Smooth muscle cell (in vitro differentiated cells): ENCODE measurements around the gene UNC13C. TPM values are rescaled to one million over a fixed set of nuclear protein-coding genes. Genes with fewer than 3 reads are reported as not detected.
"Not testable (repeated sequence)": the region's sequence is repeated elsewhere in the genome, so short reads cannot be mapped to it uniquely, and the experiment has no call there.

ENCODE experiments used
- DNase-seq: peaks from one replicate; lab custom pipeline; 2025; ENCODE audit not compliant: unreplicated experiment; lab: John Stamatoyannopoulos, UW
- H2AFZ ChIP-seq: fragments of 200-600 bp; sonication (generic); 2 replicates; pipeline ENCODE4 v1.6.0; 2016; ENCODE audit warnings: antibody characterized with exemption, low read depth, mild to moderate bottlenecking
- H3F3A ChIP-seq: fragments of 200-600 bp; sonication (generic); 2 replicates; pipeline ENCODE4 v1.6.0; 2017; ENCODE audit warnings: antibody characterized with exemption, low read depth
- H3K27ac ChIP-seq: fragments of 200-600 bp; sonication (generic); 2 replicates; pipeline ENCODE4 v1.5.1; 2016; ENCODE audit warnings: low read depth, mild to moderate bottlenecking
- H3K27me3 ChIP-seq: fragments of 200-600 bp; sonication (generic); 2 replicates; pipeline ENCODE4 v1.6.1; 2016; ENCODE audit warnings: low read depth, mild to moderate bottlenecking
- H3K36me3 ChIP-seq: fragments of 200-600 bp; sonication (generic); 2 replicates; pipeline ENCODE4 v1.5.1; 2016; ENCODE audit warnings: low read depth
- H3K4me1 ChIP-seq: fragments of 200-600 bp; sonication (generic); 2 replicates; pipeline ENCODE4 v1.5.1; 2016; ENCODE audit warnings: low read depth
- H3K4me2 ChIP-seq: fragments of 200-600 bp; sonication (generic); 2 replicates; pipeline ENCODE4 v1.6.0; 2016; ENCODE audit warnings: mild to moderate bottlenecking
- H3K4me3 ChIP-seq: fragments of 200-600 bp; sonication (generic); 2 replicates; pipeline ENCODE4 v1.5.1; 2016; ENCODE audit warnings: mild to moderate bottlenecking
- H3K79me2 ChIP-seq: fragments of 200-600 bp; sonication (generic); 2 replicates; pipeline ENCODE4 v1.6.0; 2016; ENCODE audit warnings: low read depth, mild to moderate bottlenecking
- H3K9ac ChIP-seq: fragments of 200-600 bp; sonication (generic); 2 replicates; pipeline ENCODE4 v1.6.0; 2016; ENCODE audit warnings: low read depth
- H3K9me3 ChIP-seq: fragments of 200-600 bp; sonication (generic); replicated peaks from 2 replicates; pipeline ENCODE4 v1.5.1; 2016; ENCODE audit warnings: low read depth
- H4K20me1 ChIP-seq: fragments of 200-600 bp; sonication (generic); 2 replicates; pipeline ENCODE4 v1.6.0; 2016; ENCODE audit warnings: low read depth
- WGBS: methylation state at CpG from one replicate; pipeline ENCODE4 v1.1.7; 2016; ENCODE audit warnings: low lambda C conversion rate; 5-methylcytosine and 5-hydroxymethylcytosine counted together
- polyA plus RNA-seq: library from polyadenylated mRNA; unstranded; fragments of >200 nt; fragmentation: Nextera tagmentation; extraction: Ambion mirVana; gene quantifications from 2 replicates; pipeline ENCODE4 v1.2.1, GENCODE V29; 2016
- total RNA-seq: library from RNA; depleted of rRNA; stranded (reverse); fragments of >200 nt; gene quantifications from 2 replicates; pipeline ENCODE4 v1.2.3, GENCODE V29; 2014
- TF ChIP-seq, protein P1 (sequence below): fragments of 200-600 bp; sonication (generic); IDR thresholded peaks from 2 replicates; pipeline ENCODE4 v1.5.1; 2017; ENCODE audit warnings: borderline replicate concordance, mild to moderate bottlenecking, antibody characterized with exemption; ENCODE audit not compliant: insufficient read depth, poor library complexity, severe bottlenecking

Gene UNC13C
- total and polyA plus RNA-seq, 2 experiments from 2014 or later, result 0.85 to 4.0 TPM

DNA sequence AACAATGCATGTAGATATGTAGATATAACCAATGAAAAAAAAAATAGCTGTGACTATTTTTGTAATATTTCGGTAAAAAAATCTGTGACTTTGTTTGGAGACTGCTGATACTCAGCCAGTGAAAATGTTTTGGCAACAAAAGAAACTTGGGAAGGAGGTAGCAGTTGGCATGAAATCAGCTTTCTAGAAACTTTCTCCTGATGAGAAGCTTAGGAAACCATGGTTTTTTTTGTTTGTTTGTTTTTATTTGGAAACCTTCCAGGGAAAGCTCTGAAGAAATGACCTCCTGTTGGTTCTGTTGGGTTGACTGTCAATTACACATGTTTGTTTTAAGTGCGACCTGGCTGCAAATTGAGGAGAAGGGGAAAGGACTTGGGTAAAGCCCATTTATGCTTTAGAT is 445.9 kb downstream of the UNC13C start:
- no peak overlapping the region for H2AFZ ChIP-seq
- no peak overlapping the region for H3K9ac ChIP-seq
- H3K36me3 ChIP-seq, result no peaks in the 10 kb centered on the region
- no peaks in the 10 kb centered on the region for H3K4me1 ChIP-seq
- peaks cover 5% of the 10 kb centered on the region for H3K9me3 ChIP-seq
- no peak for DNase-seq
- no peaks in the 10 kb centered on the region for H4K20me1 ChIP-seq
- WGBS, result 72% methylated on average over 2 of the region's 2 CpGs
- no peak overlapping the region for H3K4me2 ChIP-seq
- TF ChIP-seq, protein P1, sequence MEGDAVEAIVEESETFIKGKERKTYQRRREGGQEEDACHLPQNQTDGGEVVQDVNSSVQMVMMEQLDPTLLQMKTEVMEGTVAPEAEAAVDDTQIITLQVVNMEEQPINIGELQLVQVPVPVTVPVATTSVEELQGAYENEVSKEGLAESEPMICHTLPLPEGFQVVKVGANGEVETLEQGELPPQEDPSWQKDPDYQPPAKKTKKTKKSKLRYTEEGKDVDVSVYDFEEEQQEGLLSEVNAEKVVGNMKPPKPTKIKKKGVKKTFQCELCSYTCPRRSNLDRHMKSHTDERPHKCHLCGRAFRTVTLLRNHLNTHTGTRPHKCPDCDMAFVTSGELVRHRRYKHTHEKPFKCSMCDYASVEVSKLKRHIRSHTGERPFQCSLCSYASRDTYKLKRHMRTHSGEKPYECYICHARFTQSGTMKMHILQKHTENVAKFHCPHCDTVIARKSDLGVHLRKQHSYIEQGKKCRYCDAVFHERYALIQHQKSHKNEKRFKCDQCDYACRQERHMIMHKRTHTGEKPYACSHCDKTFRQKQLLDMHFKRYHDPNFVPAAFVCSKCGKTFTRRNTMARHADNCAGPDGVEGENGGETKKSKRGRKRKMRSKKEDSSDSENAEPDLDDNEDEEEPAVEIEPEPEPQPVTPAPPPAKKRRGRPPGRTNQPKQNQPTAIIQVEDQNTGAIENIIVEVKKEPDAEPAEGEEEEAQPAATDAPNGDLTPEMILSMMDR, result no peak
- no peaks in the 10 kb centered on the region for H3K79me2 ChIP-seq
- no peaks in the 10 kb centered on the region for H3K27me3 ChIP-seq
- H3K27ac ChIP-seq, result no peak overlapping the region
- H3F3A ChIP-seq, result no peaks in the 10 kb centered on the region
- H3K4me3 ChIP-seq, result no peak overlapping the region

DNA sequence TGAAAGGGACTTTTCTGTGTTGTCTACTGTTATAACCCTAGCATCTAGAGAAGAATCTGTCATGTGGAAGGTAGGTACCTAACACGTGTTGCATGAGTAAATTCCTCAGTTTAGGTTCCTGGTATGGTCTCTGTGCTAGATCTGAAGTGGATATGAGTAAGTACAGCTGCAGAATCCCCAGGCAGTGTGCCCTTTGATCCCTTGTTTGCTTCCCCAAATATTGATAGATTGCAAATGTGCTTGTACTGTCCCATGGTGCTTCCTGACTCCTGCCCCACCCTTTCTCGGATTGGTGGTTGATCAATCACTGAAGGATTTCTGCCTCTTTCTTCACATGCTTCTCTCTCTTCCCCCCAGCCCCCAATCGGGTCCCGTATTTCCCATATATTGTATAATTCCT is 450.4 kb downstream of the UNC13C start:
- H3K27ac ChIP-seq, result no peak overlapping the region
- no peaks in the 10 kb centered on the region for H3K79me2 ChIP-seq
- no peak overlapping the region for H2AFZ ChIP-seq
- no peaks in the 10 kb centered on the region for H3K36me3 ChIP-seq
- 64% methylated on average over 4 of the region's 4 CpGs for whole genome bisulfite sequencing
- no peaks in the 10 kb centered on the region for H3K27me3 ChIP-seq
- no peaks in the 10 kb centered on the region for H4K20me1 ChIP-seq
- DNase-seq, result no peak
- no peaks in the 10 kb centered on the region for H3F3A ChIP-seq
- no peaks in the 10 kb centered on the region for H3K4me1 ChIP-seq
- TF ChIP-seq, protein P1, result no peak
- H3K9ac ChIP-seq, result no peak overlapping the region
- H3K4me2 ChIP-seq, result no peak overlapping the region
- H3K4me3 ChIP-seq, result no peak overlapping the region
- H3K9me3 ChIP-seq, result peaks cover 5% of the 10 kb centered on the region

DNA sequence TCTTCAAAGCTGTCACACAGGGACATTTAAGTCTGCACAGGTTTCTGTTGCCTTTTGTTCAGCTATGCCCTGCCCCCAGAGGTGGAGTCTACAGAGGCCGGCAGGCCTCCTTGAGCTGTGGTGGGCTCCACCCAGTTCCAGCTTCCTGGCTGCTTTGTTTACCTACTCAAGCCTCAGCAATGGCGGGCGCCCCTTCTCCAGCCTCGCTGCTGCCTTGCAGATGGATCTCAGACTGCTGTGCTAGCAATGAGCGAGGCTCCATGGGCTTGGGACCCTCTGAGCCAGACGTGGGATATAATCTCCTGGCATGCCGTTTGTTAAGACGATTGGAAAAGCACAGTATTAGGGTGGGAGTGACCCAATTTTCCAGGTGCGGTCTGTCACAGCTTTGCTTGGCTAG is 472.0 kb downstream of the UNC13C start:
- not testable (repeated sequence) for H3K27me3 ChIP-seq, H3K9ac ChIP-seq, H3F3A ChIP-seq, H3K79me2 ChIP-seq, H3K27ac ChIP-seq, H3K4me1 ChIP-seq, H3K4me2 ChIP-seq, H3K36me3 ChIP-seq, DNase-seq, H4K20me1 ChIP-seq, H2AFZ ChIP-seq, H3K4me3 ChIP-seq
- WGBS, result 79% methylated on average over 9 of the region's 9 CpGs
- H3K9me3 ChIP-seq, result peaks cover 12% of the 10 kb centered on the region

DNA sequence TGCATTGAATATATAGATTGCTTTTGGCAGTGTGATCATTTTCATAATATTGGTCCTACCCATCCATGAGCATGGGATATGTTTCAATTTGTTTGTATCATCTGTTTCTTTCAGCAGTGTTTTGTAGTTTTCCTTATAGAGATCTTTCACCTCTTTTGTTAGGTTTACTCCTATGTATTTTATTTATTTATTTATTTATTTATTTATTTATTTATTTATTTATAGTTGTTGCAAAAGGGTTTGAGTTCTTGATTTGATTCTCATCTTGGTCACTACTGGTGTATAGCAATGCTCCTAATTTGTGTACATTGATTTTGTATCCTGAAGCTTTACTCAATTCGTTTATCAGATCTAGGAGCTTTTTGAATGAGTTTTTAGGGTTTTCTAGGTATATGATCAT is 478.2 kb downstream of the UNC13C start:
- TF ChIP-seq, protein P1, result no peak
- no peak overlapping the region for H3K9ac ChIP-seq
- H3K79me2 ChIP-seq, result no peaks in the 10 kb centered on the region
- H3F3A ChIP-seq, result no peaks in the 10 kb centered on the region
- H4K20me1 ChIP-seq, result no peaks in the 10 kb centered on the region
- WGBS, result 58% methylated on average over 1 of the region's 1 CpG
- no peak overlapping the region for H3K27ac ChIP-seq
- no peak overlapping the region for H2AFZ ChIP-seq
- no peak overlapping the region for H3K4me2 ChIP-seq
- no peaks in the 10 kb centered on the region for H3K4me1 ChIP-seq
- no peak for DNase-seq
- H3K36me3 ChIP-seq, result no peaks in the 10 kb centered on the region
- H3K9me3 ChIP-seq, result peaks cover 18% of the 10 kb centered on the region
- no peak overlapping the region for H3K4me3 ChIP-seq
- no peaks in the 10 kb centered on the region for H3K27me3 ChIP-seq
